ENCODE measurements around the gene CTCFL. TPM values are rescaled to one million over a fixed set of nuclear protein-coding genes. Genes with fewer than 3 reads are reported as not detected.

The CTCFL gene
- total and polyA plus RNA-seq, 2 donors (not counting 3 experiments of a cell fraction or from before 2014, with no cell fraction given): not detected

GRCh38 chr20:57559658-57560553 is 35.0 kb upstream of the CTCFL start:
- Histone ChIP-seq H3K9me1 (replicated peaks; ENCODE audit: control insufficient read depth, extremely low read depth, insufficient read depth, low read length) (no peaks in the 10 kb centered on the region), H3K9ac (replicated peaks; ENCODE audit: extremely low read depth, insufficient read depth, low read length) (no peak overlapping the region), H3K4me2 (ENCODE audit: insufficient read depth, low read length) (no peak overlapping the region), H3K79me2 (ENCODE audit: control insufficient read depth, insufficient read depth, low read length) (no peaks in the 10 kb centered on the region), H3K27ac (ENCODE audit: insufficient read depth, low read depth, low read length) (no peak overlapping the region), H2AFZ (ENCODE audit: low read depth, low read length) (no peak overlapping the region), H3K36me3 (ENCODE audit: control insufficient read depth in 2 of 2, extremely low read depth in 1 of 2, insufficient read depth in 2 of 2, low read length in 2 of 2) (no peaks in the 10 kb centered on the region), H3K27me3 (ENCODE audit: control insufficient read depth in 2 of 2, insufficient read depth in 2 of 2, low read length in 2 of 2) (no peaks in the 10 kb centered on the region), H3K9me3 (replicated peaks; ENCODE audit: control insufficient read depth, insufficient read depth, low read length) (no peaks in the 10 kb centered on the region), H3K4me3 (replicated peaks in 1 of 3; ENCODE audit: insufficient read depth in 1 of 3, low read depth in 1 of 3, low read length in 3 of 3) (no peak overlapping the region), H4K20me1 (replicated peaks; ENCODE audit: control insufficient read depth, extremely low read depth, insufficient read depth, low read length) (no peaks in the 10 kb centered on the region), H3K4me1 (ENCODE audit: control insufficient read depth, extremely low read depth, insufficient read depth, low read length) (no peaks in the 10 kb centered on the region)
- CTCF ChIA-PET: no interaction called here
- intact Hi-C loops (cut with micrococcal nuclease) (no loop called here), dilution Hi-C loops (cut with MboI; ENCODE audit: extremely low pct_ligation_motif_present, low sequenced_read_pairs) (no loop called here)
- DNase-seq (ENCODE audit: low read depth, low spot score) (no peak), FAIRE-seq (no peak)
- POLR2A ChIA-PET: no interaction called here
- BruUV-seq (replicated peaks): no TSS peak
- TF ChIP-seq POLR2AphosphoS5 (IDR thresholded peaks at IDR 0.05; ENCODE audit: insufficient read depth, low read depth, low read length) (no peak), GATA2 (IDR thresholded peaks at IDR 0.05; ENCODE audit: insufficient read depth, insufficient read length, low read depth, low read length) (no peak), JUN (IDR thresholded peaks at IDR 0.05; ENCODE audit: borderline replicate concordance, insufficient read depth, insufficient read length, low read depth) (no peak), CTCF (IDR thresholded peaks at IDR 0.05; ENCODE audit: extremely low read depth in 1 of 2, insufficient read depth in 1 of 2, low read depth in 1 of 2, low read length in 2 of 2) (no peak), EZH2 (IDR thresholded peaks at IDR 0.05; ENCODE audit: borderline replicate concordance, low read depth, low read length, severe bottlenecking) (no peak), POLR2A (IDR thresholded peaks at IDR 0.05; ENCODE audit: low read depth, low read length) (no peak), MAX (IDR thresholded peaks at IDR 0.05; ENCODE audit: insufficient read depth, insufficient read length) (no peak), FOS (IDR thresholded peaks at IDR 0.05; ENCODE audit: borderline replicate concordance, insufficient read depth, low read length) (no peak), MYC (IDR thresholded peaks at IDR 0.05; ENCODE audit: low read depth, low read length) (no peak)

All from endothelial cell of umbilical vein (primary cell).